Measurements from ENCODE around the gene TFCP2L1.

- TF ChIP-seq ZNF219 (CRISPR knock-in tag; IDR thresholded peaks at IDR 0.05; ENCODE audit: borderline replicate concordance) (no peak), ZNF396 (CRISPR knock-in tag; IDR thresholded peaks at IDR 0.05; ENCODE audit: borderline replicate concordance) (no peak), SMAD3 (CRISPR knock-in tag; IDR thresholded peaks at IDR 0.05; ENCODE audit: borderline replicate concordance) (no peak), ZNF281 (CRISPR knock-in tag; IDR thresholded peaks at IDR 0.05) (no peak), JUN (CRISPR knock-in tag; IDR thresholded peaks at IDR 0.05) (no peak), SP1 (CRISPR knock-in tag; conservative IDR thresholded peaks at IDR 0.05) (no peak), TEAD4 (CRISPR knock-in tag; IDR thresholded peaks at IDR 0.05) (no peak), ETV6 (CRISPR knock-in tag; IDR thresholded peaks at IDR 0.05) (no peak), ZNF512 (CRISPR knock-in tag; IDR thresholded peaks at IDR 0.05; ENCODE audit: borderline replicate concordance) (no peak), ZBTB21 (CRISPR knock-in tag; IDR thresholded peaks at IDR 0.05; ENCODE audit: borderline replicate concordance) (no peak), TCF7 (CRISPR knock-in tag; IDR thresholded peaks at IDR 0.05; ENCODE audit: low read depth) (no peak)
- TF ChIP-seq, protein P1, sequence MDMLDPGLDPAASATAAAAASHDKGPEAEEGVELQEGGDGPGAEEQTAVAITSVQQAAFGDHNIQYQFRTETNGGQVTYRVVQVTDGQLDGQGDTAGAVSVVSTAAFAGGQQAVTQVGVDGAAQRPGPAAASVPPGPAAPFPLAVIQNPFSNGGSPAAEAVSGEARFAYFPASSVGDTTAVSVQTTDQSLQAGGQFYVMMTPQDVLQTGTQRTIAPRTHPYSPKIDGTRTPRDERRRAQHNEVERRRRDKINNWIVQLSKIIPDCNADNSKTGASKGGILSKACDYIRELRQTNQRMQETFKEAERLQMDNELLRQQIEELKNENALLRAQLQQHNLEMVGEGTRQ (CRISPR knock-in tag; IDR thresholded peaks at IDR 0.05): no peak
- TF ChIP-seq, protein P2, sequence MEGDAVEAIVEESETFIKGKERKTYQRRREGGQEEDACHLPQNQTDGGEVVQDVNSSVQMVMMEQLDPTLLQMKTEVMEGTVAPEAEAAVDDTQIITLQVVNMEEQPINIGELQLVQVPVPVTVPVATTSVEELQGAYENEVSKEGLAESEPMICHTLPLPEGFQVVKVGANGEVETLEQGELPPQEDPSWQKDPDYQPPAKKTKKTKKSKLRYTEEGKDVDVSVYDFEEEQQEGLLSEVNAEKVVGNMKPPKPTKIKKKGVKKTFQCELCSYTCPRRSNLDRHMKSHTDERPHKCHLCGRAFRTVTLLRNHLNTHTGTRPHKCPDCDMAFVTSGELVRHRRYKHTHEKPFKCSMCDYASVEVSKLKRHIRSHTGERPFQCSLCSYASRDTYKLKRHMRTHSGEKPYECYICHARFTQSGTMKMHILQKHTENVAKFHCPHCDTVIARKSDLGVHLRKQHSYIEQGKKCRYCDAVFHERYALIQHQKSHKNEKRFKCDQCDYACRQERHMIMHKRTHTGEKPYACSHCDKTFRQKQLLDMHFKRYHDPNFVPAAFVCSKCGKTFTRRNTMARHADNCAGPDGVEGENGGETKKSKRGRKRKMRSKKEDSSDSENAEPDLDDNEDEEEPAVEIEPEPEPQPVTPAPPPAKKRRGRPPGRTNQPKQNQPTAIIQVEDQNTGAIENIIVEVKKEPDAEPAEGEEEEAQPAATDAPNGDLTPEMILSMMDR (IDR thresholded peaks at IDR 0.05): no peak
- TF ChIP-seq, protein P3, sequence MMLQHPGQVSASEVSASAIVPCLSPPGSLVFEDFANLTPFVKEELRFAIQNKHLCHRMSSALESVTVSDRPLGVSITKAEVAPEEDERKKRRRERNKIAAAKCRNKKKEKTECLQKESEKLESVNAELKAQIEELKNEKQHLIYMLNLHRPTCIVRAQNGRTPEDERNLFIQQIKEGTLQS (CRISPR knock-in tag; conservative IDR thresholded peaks at IDR 0.05): no peak
Observed at GRCh38 chr2:121212661-121213325, 72.2 kb downstream of the TFCP2L1 start.
